Activated CD4-positive, alpha-beta memory T cell treated with anti-CD3 and anti-CD28 coated beads for 36 hours (primary cell): ENCODE measurements around the gene PAMR1. TPM values are rescaled to one million over a fixed set of nuclear protein-coding genes. Genes with fewer than 3 reads are reported as not detected.

Experiments used
- CTCF ChIA-PET: fragments of 350-600 bp; sonication (Branson Sonifier 250); formaldehyde crosslinking; loops from one replicate; lab custom pipeline; 2021; ENCODE audit warnings: antibody characterized with exemption, inconsistent platforms; lab: Charles Lee
- POLR2A ChIA-PET: fragments of 350-600 bp; sonication (Branson Sonifier 250); formaldehyde crosslinking; loops from one replicate; lab custom pipeline; 2021; ENCODE audit warnings: antibody characterized with exemption; lab: Charles Lee
- DNase-seq: peaks from one replicate; pipeline ENCODE4 v3.0.0-alpha.2; 2020
- H3K27ac Mint-ChIP-seq: one replicate; pipeline ENCODE4 v1.8.0; 2021; ENCODE audit warnings: mixed read lengths
- H3K27me3 Mint-ChIP-seq: one replicate; pipeline ENCODE4 v1.8.0; 2021; ENCODE audit warnings: mixed read lengths
- H3K36me3 Mint-ChIP-seq: one replicate; pipeline ENCODE4 v1.8.0; 2021; ENCODE audit warnings: mixed read lengths
- H3K4me1 Mint-ChIP-seq: one replicate; pipeline ENCODE4 v1.8.0; 2021; ENCODE audit warnings: low read depth, mixed read lengths
- H3K4me3 Mint-ChIP-seq: one replicate; pipeline ENCODE4 v1.8.0; 2021; ENCODE audit warnings: mild to moderate bottlenecking, mixed read lengths
- H3K9me3 Mint-ChIP-seq: one replicate; pipeline ENCODE4 v1.8.0; 2021; ENCODE audit warnings: mixed read lengths
- intact Hi-C: fragments of 100-400 bp; cut with micrococcal nuclease; formaldehyde crosslinking; loops from one replicate; pipeline ENCODE4 v1.15.1; 2023
- total RNA-seq, 2 experiments: library from RNA; stranded (reverse); gene quantifications; one replicate each; pipeline ENCODE4 v1.2.3, GENCODE V29; 2021

The PAMR1 gene
- total RNA-seq, 2 experiments from 2014 or later = not detected

GRCh38 chr11:35425603-35426212, 99.7 kb downstream of the PAMR1 start:
- no peaks in the 10 kb centered on the region for H3K36me3 Mint-ChIP-seq
- CTCF ChIA-PET = interaction anchor here (1.1 to 1.2 kb wide), 2 partner anchors 14 to 499 kb away, joined by 3 read pairs; no protein-coding TSS in a partner anchor
- POLR2A ChIA-PET = no interaction called here
- H3K4me3 Mint-ChIP-seq = no peak overlapping the region
- no peaks in the 10 kb centered on the region for H3K4me1 Mint-ChIP-seq
- H3K9me3 Mint-ChIP-seq = no peaks in the 10 kb centered on the region
- intact Hi-C loops = no loop called here
- DNase-seq = no peak
- no peak overlapping the region for H3K27ac Mint-ChIP-seq
- H3K27me3 Mint-ChIP-seq = peaks cover 46% of the 10 kb centered on the region

DNA sequence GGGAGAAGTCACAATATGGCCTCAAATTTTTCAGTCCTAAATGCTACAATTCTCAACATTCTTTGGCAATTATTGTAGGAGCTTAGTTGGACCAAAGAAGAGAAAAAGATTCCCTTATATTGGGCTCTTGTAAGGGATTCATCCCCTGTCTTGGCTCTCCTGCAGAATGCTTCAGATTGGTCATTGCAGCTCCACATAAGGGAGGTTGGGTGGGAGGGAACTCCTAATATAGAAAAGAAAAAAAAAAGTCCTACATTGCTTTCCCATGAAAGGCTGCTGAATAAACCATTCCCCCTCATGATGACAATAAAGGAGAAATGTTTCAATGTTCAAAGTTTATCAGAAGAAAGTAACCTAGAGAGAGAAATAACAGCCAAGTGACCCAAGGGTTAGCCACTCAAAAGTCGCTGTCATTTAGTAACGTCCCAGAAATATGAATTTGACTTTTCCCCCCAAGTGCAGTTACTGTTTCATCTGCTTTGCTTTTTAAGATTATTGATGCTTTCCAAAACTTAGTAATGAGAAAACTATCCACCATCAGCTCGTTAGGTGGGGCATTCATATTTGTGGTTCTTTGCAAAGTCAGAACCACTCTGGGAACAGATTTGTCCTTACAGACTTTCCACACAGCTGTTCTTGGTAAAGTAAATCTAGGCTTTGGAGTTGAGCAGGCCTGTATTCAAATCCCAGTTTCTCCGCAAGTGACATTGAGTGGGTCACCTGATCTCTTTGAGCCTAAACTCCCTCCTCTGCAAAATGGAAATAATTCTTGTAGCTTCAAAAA, 101.1 kb downstream of the PAMR1 start:
- no peaks in the 10 kb centered on the region for H3K36me3 Mint-ChIP-seq
- no peaks in the 10 kb centered on the region for H3K9me3 Mint-ChIP-seq
- DNase-seq = no peak
- H3K27ac Mint-ChIP-seq = no peak overlapping the region
- ChIA-PET POLR2A (no interaction called here), CTCF (no interaction called here)
- H3K4me1 Mint-ChIP-seq = peaks cover 6% of the 10 kb centered on the region
- H3K27me3 Mint-ChIP-seq = peaks cover 51% of the 10 kb centered on the region
- no peak overlapping the region for H3K4me3 Mint-ChIP-seq
- intact Hi-C loops = no loop called here

DNA sequence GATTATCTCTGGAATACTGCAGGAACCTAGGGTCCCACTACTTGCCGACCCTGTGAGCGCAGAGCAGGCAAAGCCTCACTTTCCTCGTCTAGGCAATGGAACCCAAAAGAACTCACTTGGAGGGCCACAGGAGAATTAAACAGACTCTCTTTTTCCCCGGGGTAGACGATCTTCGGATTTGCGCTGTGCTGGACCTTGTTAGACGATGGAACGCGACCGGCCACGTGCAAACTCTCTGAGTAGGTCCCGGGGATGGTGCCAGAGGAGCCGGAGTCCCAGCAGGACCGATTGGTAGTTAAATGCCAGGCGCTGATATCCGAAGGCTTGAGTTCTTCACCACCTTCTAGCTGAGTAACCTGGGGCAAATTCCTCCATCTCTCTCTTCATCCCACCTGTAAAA, 105.0 kb downstream of the PAMR1 start:
- Mint-ChIP-seq H3K4me3 (peak overlapping the region; percentile 20), H3K4me1 (peaks cover 11% of the 10 kb centered on the region), H3K9me3 (no peaks in the 10 kb centered on the region), H3K27ac (no peak overlapping the region), H3K27me3 (peaks cover 64% of the 10 kb centered on the region), H3K36me3 (no peaks in the 10 kb centered on the region)
- intact Hi-C loops = no loop called here
- ChIA-PET POLR2A (no interaction called here), CTCF (interaction anchor here (1.3 kb wide), 1 partner anchor 8 kb away, joined by 4 read pairs; no protein-coding TSS in a partner anchor)
- no peak for DNase-seq

DNA sequence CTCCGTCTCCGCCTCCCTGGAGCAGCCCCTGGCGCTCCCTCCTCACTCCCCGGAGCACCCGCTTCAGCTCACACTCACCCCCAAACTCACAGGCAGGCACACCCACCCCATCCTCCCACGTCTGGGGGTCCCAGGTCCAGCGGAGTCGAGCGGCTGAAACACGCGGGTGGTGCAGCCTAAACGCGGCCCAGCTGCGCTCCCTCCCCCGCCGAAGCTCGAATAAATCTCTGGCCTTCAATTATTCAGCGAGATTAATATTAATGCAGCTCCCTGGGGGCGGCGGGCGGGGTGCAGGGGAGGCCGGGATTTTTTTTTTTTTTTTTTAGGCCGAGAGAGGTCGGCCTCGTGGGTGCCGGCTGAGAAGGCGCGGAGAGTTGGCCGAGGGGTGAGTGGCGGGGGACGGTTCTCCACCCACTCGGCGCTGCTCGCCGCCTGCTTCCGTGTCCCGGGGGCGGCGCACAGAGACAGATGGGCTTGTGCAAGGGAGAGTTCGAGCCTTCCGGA, 105.5 kb downstream of the PAMR1 start:
- H3K4me1 Mint-ChIP-seq = peaks cover 11% of the 10 kb centered on the region
- H3K4me3 Mint-ChIP-seq = peak overlapping the region; percentile 27
- H3K9me3 Mint-ChIP-seq = no peaks in the 10 kb centered on the region

DNA sequence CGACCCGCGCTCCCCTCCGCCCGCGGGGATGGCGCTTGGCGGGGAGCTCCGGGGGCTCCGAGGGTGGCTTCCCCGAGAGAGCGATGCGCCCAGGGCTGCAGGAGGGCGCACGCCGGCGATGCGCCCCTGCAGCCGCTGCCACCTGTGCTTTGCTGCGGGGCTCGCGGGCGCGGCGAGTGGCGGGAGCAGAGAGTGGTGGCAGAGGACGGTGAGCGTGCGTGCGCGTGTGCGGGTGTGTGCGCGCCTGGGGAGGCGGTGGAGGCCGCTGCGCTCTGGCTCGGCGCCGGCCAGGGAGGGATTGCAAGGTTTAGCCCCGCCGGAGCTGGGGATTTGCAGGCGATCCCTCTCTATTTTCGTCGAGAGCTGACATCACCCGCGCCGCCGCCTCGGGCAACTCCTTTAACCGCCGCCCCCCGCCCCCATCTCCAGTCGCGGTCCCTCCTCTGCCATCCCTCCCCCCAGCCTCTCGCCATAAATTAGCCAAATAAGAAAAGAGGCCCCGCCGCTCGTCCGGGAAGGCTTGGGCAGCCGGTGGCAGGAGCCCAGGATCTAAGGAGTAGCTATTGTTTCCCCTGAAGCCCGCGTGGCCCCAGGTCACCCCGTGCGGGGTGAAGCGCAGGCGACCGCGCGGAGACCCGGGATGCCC, 106.1 kb downstream of the PAMR1 start, which contains the start of gene SLC1A2:
Gene SLC1A2, minus strand, starts transcription at position 375 of the 646 bp plus-strand sequence. CDS start 592 bp downstream, outside the sequence.
- Mint-ChIP-seq H3K9me3 (no peaks in the 10 kb centered on the region), H3K36me3 (no peaks in the 10 kb centered on the region), H3K4me1 (peaks cover 11% of the 10 kb centered on the region), H3K27ac (no peak within 1 kb of the TSS), H3K27me3 (peaks cover 71% of the 10 kb centered on the region), H3K4me3 (peak within 1 kb of the TSS; percentile 53)
- intact Hi-C loops = no loop called here
- ChIA-PET CTCF (interaction anchor here (1.3 kb wide), 1 partner anchor 9 kb away, joined by 4 read pairs; no protein-coding TSS in a partner anchor), POLR2A (interaction anchor here (0.8 kb wide), 1 partner anchor 489 kb away, joined by 3 read pairs; no protein-coding TSS in a partner anchor)
- peak; percentile 13 for DNase-seq

More for the DNA sequence above, 105.5 kb downstream of the PAMR1 start:
- intact Hi-C loops = no loop called here
- ChIA-PET POLR2A (interaction anchor here (0.8 kb wide), 1 partner anchor 490 kb away, joined by 3 read pairs; no protein-coding TSS in a partner anchor), CTCF (interaction anchor here (1.3 kb wide), 1 partner anchor 9 kb away, joined by 4 read pairs; no protein-coding TSS in a partner anchor)
- Mint-ChIP-seq H3K27ac (no peak overlapping the region), H3K36me3 (no peaks in the 10 kb centered on the region), H3K27me3 (peaks cover 67% of the 10 kb centered on the region)
- DNase-seq = no peak

DNA sequence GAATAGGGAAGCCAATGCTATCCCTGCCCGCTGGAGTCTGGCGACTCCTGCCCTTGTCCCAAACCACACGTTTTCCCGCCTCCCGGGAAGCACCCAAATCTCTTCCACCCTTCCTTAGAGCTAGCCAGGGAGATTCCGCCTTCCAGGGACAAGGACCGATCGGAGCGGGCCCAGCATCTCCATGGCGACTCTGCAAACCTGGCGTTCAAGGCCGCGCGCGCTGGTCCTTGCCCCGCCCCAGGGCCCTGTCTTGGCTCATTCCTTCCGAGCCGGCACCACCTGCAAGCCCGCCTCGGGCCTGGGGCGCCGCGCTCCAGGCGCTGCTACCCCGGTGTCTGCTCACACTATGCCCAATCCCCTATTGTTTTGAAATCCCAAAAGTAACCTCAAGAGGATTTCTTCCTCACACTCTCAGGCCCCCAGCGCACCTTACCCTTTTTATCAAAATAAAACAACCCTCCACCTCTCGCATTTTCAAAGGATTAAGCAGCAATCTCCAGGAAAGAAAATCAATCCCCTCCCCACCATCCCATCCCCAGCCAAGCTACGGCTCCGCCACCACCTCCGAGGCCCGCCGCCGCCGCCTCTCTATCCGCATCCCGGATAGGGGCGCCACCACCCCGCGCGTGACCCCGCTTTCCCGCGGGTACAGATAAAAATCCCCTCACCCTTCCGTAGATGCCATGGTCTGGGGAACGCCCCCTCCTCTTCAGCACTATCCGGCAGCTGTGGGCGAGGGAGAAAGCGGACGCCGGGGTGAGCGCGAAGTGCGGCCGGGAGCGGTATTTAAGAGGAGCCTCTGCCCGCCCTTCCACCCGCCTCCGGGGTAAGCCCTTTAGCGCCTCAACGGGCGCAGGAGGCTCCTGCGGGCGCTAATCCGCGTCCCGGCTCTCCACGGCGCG, 106.9 kb downstream of the PAMR1 start:
- Mint-ChIP-seq H3K4me3 (peak overlapping the region; percentile 53), H3K27me3 (peaks cover 78% of the 10 kb centered on the region), H3K27ac (no peak overlapping the region), H3K9me3 (no peaks in the 10 kb centered on the region), H3K4me1 (peaks cover 11% of the 10 kb centered on the region), H3K36me3 (no peaks in the 10 kb centered on the region)
- POLR2A ChIA-PET = no interaction called here
- intact Hi-C loops = no loop called here
- CTCF ChIA-PET = no interaction called here
- DNase-seq = peak; percentile 27

DNA sequence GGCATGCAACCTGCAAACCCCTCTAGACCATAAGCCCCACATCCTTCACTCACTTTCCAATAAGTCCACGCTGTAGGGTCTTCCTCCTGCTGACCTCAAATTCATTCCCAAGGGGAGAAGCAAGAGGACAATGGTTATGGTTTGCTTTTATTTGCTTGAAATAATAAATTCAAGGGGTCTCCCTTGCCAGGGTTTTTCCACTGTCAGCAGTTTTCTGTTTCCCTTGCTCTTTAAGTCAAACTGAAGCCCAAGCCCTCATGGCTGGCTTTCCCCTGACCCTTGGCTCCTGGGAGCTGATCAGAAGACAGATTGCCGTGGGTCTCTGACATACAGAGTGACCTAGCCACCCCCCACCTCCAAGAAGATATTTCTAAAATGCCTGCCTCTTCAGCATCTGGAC, 109.9 kb downstream of the PAMR1 start:
- Mint-ChIP-seq H3K27ac (no peak overlapping the region), H3K36me3 (no peaks in the 10 kb centered on the region), H3K4me1 (peaks cover 10% of the 10 kb centered on the region), H3K27me3 (peaks cover 58% of the 10 kb centered on the region), H3K4me3 (no peak overlapping the region), H3K9me3 (no peaks in the 10 kb centered on the region)
- no peak for DNase-seq
- ChIA-PET POLR2A (no interaction called here), CTCF (interaction anchor here (1.4 kb wide), 1 partner anchor 829 kb away, joined by 4 read pairs; no protein-coding TSS in a partner anchor)
- intact Hi-C loops = no loop called here

DNA sequence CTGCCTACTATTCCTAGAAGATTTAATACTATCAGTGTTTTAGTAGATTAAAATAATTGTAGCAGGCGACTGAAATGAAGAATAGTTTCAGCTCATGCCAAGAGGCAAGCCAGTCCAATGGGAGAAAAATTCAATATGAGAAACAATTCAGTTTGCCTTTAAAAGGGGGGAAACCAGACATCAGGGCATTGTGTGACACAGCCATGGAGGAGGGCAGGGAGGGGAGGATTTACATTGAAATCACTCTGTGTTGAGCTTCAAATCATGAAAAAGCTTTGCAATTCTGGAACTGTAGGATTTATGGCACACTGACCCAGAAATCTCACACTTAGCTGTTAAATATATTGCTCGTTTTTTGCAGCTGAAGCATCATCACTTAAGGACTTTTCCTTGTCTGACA, 110.6 kb downstream of the PAMR1 start:
- intact Hi-C loops = no loop called here
- Mint-ChIP-seq H3K27ac (no peak overlapping the region), H3K4me3 (no peak overlapping the region), H3K27me3 (peaks cover 54% of the 10 kb centered on the region), H3K36me3 (no peaks in the 10 kb centered on the region), H3K9me3 (no peaks in the 10 kb centered on the region), H3K4me1 (peaks cover 6% of the 10 kb centered on the region)
- DNase-seq = no peak
- ChIA-PET CTCF (interaction anchor here (1.1 to 1.4 kb wide), 2 partner anchors 488 to 828 kb away, joined by 3 to 4 read pairs; no protein-coding TSS in a partner anchor), POLR2A (no interaction called here)

- H3K36me3 Mint-ChIP-seq = no peaks in the 10 kb centered on the region
- intact Hi-C loops = no loop called here
- no peak for DNase-seq
- no peaks in the 10 kb centered on the region for H3K9me3 Mint-ChIP-seq
- ChIA-PET CTCF (interaction anchor here (1.1 to 1.4 kb wide), 2 partner anchors 488 to 828 kb away, joined by 3 to 4 read pairs; no protein-coding TSS in a partner anchor), POLR2A (no interaction called here)
- H3K4me1 Mint-ChIP-seq = peaks cover 6% of the 10 kb centered on the region
- no peak overlapping the region for H3K27ac Mint-ChIP-seq
- peaks cover 52% of the 10 kb centered on the region for H3K27me3 Mint-ChIP-seq
- H3K4me3 Mint-ChIP-seq = no peak overlapping the region
Observed at GRCh38 chr11:35414311-35414710, 111.1 kb downstream of the PAMR1 start.

DNA sequence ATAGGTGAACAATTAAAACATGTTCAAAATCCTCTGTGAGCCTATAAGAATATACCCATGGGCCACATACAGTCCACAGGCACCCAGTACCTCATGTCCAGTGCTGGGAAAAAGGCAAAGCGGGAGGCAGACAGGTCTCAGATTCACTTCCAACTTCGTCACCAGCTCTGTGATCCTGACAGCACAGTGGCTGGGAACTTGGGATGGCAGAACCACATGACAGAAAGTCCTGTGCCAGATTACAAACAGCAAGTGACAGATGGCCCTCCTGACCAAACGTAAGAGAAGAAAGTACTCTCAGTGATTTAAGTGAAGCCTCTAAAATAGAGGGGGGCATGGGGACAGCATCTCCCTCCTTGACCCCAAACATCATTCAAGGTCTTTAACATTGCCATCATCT, 111.8 kb downstream of the PAMR1 start:
- DNase-seq = no peak
- no peaks in the 10 kb centered on the region for H3K9me3 Mint-ChIP-seq
- H3K36me3 Mint-ChIP-seq = no peaks in the 10 kb centered on the region
- ChIA-PET POLR2A (no interaction called here), CTCF (no interaction called here)
- H3K27me3 Mint-ChIP-seq = peaks cover 50% of the 10 kb centered on the region
- H3K27ac Mint-ChIP-seq = no peak overlapping the region
- intact Hi-C loops = no loop called here
- no peak overlapping the region for H3K4me3 Mint-ChIP-seq
- peaks cover 5% of the 10 kb centered on the region for H3K4me1 Mint-ChIP-seq

DNA sequence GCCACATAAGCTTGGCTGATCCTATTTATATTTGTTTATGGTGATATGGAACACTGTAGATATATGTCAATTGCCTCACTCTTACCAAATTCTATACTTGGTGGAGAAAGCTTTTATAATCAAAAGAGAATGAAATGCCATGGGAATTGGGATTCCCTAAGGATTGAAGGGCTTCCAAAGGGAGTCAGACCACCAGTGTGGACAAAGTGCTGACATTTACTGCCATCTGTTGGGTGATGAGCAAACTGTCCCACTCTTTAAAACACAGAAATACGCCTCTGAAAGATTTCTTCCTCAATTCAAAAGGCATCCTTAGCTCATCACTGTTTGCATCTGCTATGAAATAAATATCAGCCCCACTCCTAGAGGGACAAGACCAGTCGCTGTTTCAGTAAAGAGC, 113.1 kb downstream of the PAMR1 start:
- H3K27me3 Mint-ChIP-seq = peaks cover 37% of the 10 kb centered on the region
- POLR2A ChIA-PET = no interaction called here
- no peak overlapping the region for H3K4me3 Mint-ChIP-seq
- H3K36me3 Mint-ChIP-seq = no peaks in the 10 kb centered on the region
- no peak for DNase-seq
- intact Hi-C loops = no loop called here
- CTCF ChIA-PET = interaction anchor here (0.9 to 1.7 kb wide), 6 partner anchors 13 to 826 kb away, joined by 3 to 4 read pairs (median 4); no protein-coding TSS in a partner anchor
- no peaks in the 10 kb centered on the region for H3K4me1 Mint-ChIP-seq
- no peaks in the 10 kb centered on the region for H3K9me3 Mint-ChIP-seq
- H3K27ac Mint-ChIP-seq = no peak overlapping the region
